ENCODE results near the gene FYB1. TPM values are rescaled to one million over a fixed set of nuclear protein-coding genes. Genes with fewer than 3 reads are reported as not detected.

The FYB1 gene
- total RNA-seq, 1 experiment from 2014 or later, result 1.1 TPM

- no peak for TF ChIP-seq EZH2phosphoT487 (IDR thresholded peaks at IDR 0.05; ENCODE audit: borderline replicate concordance, low read length)
- TF ChIP-seq CTCF (conservative IDR thresholded peaks at IDR 0.05; ENCODE audit: low read depth, low read length), result no peak
- no peak for TF ChIP-seq EZH2 (IDR thresholded peaks at IDR 0.05; ENCODE audit: low read length, unreplicated experiment)
- intact Hi-C loops (cut with micrococcal nuclease), result no loop called here
Observed at GRCh38 chr5:39172593-39172992, 46.8 kb downstream of the FYB1 start.

GRCh38 chr5:39171647-39172046 is 47.7 kb downstream of the FYB1 start:
- no peaks in the 10 kb centered on the region for H3K4me1 ChIP-seq (ENCODE audit: insufficient read depth, low read length)
- no peaks in the 10 kb centered on the region for H3K9me2 ChIP-seq (replicated peaks; ENCODE audit: low read length)
- TF ChIP-seq EZH2 (IDR thresholded peaks at IDR 0.05; ENCODE audit: low read length, unreplicated experiment) (no peak), EZH2phosphoT487 (IDR thresholded peaks at IDR 0.05; ENCODE audit: borderline replicate concordance, low read length) (no peak), CTCF (conservative IDR thresholded peaks at IDR 0.05; ENCODE audit: low read depth, low read length) (no peak)
- H3K27ac ChIP-seq (ENCODE audit: low read length), result no peak overlapping the region
- no peak overlapping the region for H2AFZ ChIP-seq (ENCODE audit: low read length)
- H4K20me1 ChIP-seq (ENCODE audit: low read length), result no peaks in the 10 kb centered on the region
- ChIA-PET CTCF (no interaction called here), POLR2A (ENCODE audit: unreplicated experiment) (no interaction called here)
- no peaks in the 10 kb centered on the region for H3F3A ChIP-seq (ENCODE audit: low read length, unreplicated experiment)
- H3K27me3 ChIP-seq (ENCODE audit: low read length), result no peaks in the 10 kb centered on the region
- intact Hi-C loops (cut with micrococcal nuclease), result no loop called here
- no peaks in the 10 kb centered on the region for H3K9me3 ChIP-seq (ENCODE audit: low read length)
- no peaks in the 10 kb centered on the region for H3K36me3 ChIP-seq (ENCODE audit: low read depth, low read length)
- no peaks in the 10 kb centered on the region for H3K79me2 ChIP-seq (ENCODE audit: low read length)
- no peak for DNase-seq
- ATAC-seq, result no peak
- no peak overlapping the region for H3K4me2 ChIP-seq (ENCODE audit: low read length)
- no peak overlapping the region for H3K4me3 ChIP-seq (ENCODE audit: low read length)
- H3K9ac ChIP-seq (ENCODE audit: low read length), result no peak overlapping the region
- BruUV-seq (replicated peaks), result no TSS peak

More at GRCh38 chr5:39172593-39172992, 46.8 kb downstream of the FYB1 start:
- no peaks in the 10 kb centered on the region for H3F3A ChIP-seq (ENCODE audit: low read length, unreplicated experiment)
- H3K36me3 ChIP-seq (ENCODE audit: low read depth, low read length), result no peaks in the 10 kb centered on the region
- no peaks in the 10 kb centered on the region for H3K79me2 ChIP-seq (ENCODE audit: low read length)
- H3K27me3 ChIP-seq (ENCODE audit: low read length), result no peaks in the 10 kb centered on the region
- H3K4me1 ChIP-seq (ENCODE audit: insufficient read depth, low read length), result peaks cover 2% of the 10 kb centered on the region
- no peak for ATAC-seq
- no peak overlapping the region for H3K4me3 ChIP-seq (ENCODE audit: low read length)
- ChIA-PET POLR2A (ENCODE audit: unreplicated experiment) (no interaction called here), CTCF (no interaction called here)
- H3K9me3 ChIP-seq (ENCODE audit: low read length), result no peaks in the 10 kb centered on the region
- no peak overlapping the region for H3K4me2 ChIP-seq (ENCODE audit: low read length)
- no peak overlapping the region for H3K27ac ChIP-seq (ENCODE audit: low read length)
- no peak for DNase-seq
- BruUV-seq (replicated peaks), result no TSS peak
- H4K20me1 ChIP-seq (ENCODE audit: low read length), result no peaks in the 10 kb centered on the region
- H3K9ac ChIP-seq (ENCODE audit: low read length), result no peak overlapping the region
- no peaks in the 10 kb centered on the region for H3K9me2 ChIP-seq (replicated peaks; ENCODE audit: low read length)
- no peak overlapping the region for H2AFZ ChIP-seq (ENCODE audit: low read length)

- H4K20me1 ChIP-seq (ENCODE audit: low read length), result no peaks in the 10 kb centered on the region
- no peaks in the 10 kb centered on the region for H3K36me3 ChIP-seq (ENCODE audit: low read depth, low read length)
- H3K9me2 ChIP-seq (replicated peaks; ENCODE audit: low read length), result no peaks in the 10 kb centered on the region
- H2AFZ ChIP-seq (ENCODE audit: low read length), result no peak overlapping the region
- H3K79me2 ChIP-seq (ENCODE audit: low read length), result no peaks in the 10 kb centered on the region
- no peak overlapping the region for H3K27ac ChIP-seq (ENCODE audit: low read length)
- TF ChIP-seq CTCF (conservative IDR thresholded peaks at IDR 0.05; ENCODE audit: low read depth, low read length) (no peak), EZH2 (IDR thresholded peaks at IDR 0.05; ENCODE audit: low read length, unreplicated experiment) (no peak), EZH2phosphoT487 (IDR thresholded peaks at IDR 0.05; ENCODE audit: borderline replicate concordance, low read length) (no peak)
- no peak overlapping the region for H3K4me3 ChIP-seq (ENCODE audit: low read length)
- no peaks in the 10 kb centered on the region for H3K9me3 ChIP-seq (ENCODE audit: low read length)
- no peak for ATAC-seq
- intact Hi-C loops (cut with micrococcal nuclease), result no loop called here
- H3K4me2 ChIP-seq (ENCODE audit: low read length), result no peak overlapping the region
- no peak for DNase-seq
- no peaks in the 10 kb centered on the region for H3K27me3 ChIP-seq (ENCODE audit: low read length)
- no peak overlapping the region for H3K9ac ChIP-seq (ENCODE audit: low read length)
- no TSS peak for BruUV-seq (replicated peaks)
- ChIA-PET POLR2A (ENCODE audit: unreplicated experiment) (no interaction called here), CTCF (no interaction called here)
- no peaks in the 10 kb centered on the region for H3F3A ChIP-seq (ENCODE audit: low read length, unreplicated experiment)
- peaks cover 13% of the 10 kb centered on the region; the same call in 1 of the 2 replicates for H3K4me1 ChIP-seq (ENCODE audit: insufficient read depth, low read length)
Observed at GRCh38 chr5:39169081-39169480, 50.3 kb downstream of the FYB1 start.

Measured in PC-3 (cell line).